ENCODE results near the gene UBALD1.

DNA sequence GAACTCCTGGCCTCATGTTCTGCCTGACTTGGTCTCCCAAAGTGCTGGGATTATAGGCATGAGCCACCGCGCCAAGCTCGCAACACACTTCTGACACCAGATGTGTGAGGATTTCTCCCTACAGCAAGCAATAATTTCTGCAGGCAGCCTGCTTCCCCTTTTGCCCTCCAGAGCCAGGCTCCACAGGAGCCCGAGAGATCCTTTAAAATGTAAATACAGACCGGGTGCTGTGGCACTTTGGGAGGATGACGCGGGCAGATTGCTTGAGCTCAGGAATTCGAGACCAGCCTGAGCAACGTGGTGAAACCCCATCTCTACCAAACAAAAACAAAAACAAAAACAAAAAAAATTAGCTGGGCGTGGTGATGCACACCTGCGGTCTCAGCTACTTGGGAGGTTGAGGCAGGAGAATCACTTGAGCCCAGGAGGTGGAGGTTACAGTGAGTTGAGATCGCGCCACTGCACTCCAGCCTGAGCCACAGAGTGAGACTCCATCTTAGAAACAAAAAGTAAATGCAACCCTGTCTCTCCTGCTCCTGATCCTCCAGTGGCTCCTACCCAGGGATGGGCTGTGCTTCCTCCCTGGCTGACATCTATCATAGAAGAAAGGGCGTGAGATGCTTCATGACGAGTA, 43.9 kb downstream of the UBALD1 start:
- TF ChIP-seq NFRKB (IDR thresholded peaks at IDR 0.05): no peak
- no peak for TF ChIP-seq BHLHE40 (IDR thresholded peaks at IDR 0.05; ENCODE audit: borderline replicate concordance)
- TF ChIP-seq SP1 (IDR thresholded peaks at IDR 0.05): no peak
- no peak for TF ChIP-seq FOXA1 (IDR thresholded peaks at IDR 0.05)
- TF ChIP-seq, protein P1, sequence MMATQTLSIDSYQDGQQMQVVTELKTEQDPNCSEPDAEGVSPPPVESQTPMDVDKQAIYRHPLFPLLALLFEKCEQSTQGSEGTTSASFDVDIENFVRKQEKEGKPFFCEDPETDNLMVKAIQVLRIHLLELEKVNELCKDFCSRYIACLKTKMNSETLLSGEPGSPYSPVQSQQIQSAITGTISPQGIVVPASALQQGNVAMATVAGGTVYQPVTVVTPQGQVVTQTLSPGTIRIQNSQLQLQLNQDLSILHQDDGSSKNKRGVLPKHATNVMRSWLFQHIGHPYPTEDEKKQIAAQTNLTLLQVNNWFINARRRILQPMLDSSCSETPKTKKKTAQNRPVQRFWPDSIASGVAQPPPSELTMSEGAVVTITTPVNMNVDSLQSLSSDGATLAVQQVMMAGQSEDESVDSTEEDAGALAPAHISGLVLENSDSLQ (IDR thresholded peaks at IDR 0.05): no peak
- TF ChIP-seq TARDBP (IDR thresholded peaks at IDR 0.05): no peak
- no peak for TF ChIP-seq ZNF384 (IDR thresholded peaks at IDR 0.05)
- TF ChIP-seq ARNT (IDR thresholded peaks at IDR 0.05): no peak
- TF ChIP-seq SUZ12 (IDR thresholded peaks at IDR 0.05): no peak
- TF ChIP-seq FOXM1 (IDR thresholded peaks at IDR 0.05; ENCODE audit: borderline replicate concordance): no peak
- no peak for TF ChIP-seq CTBP1 (IDR thresholded peaks at IDR 0.05; ENCODE audit: borderline replicate concordance)
- TF ChIP-seq ELF4 (IDR thresholded peaks at IDR 0.05): no peak

All from HEK293T (cell line).